GM18873 (cell line): Measurements from ENCODE around the gene SLC44A5.
"Not testable (repeated sequence)": the region's sequence is repeated elsewhere in the genome, so short reads cannot be mapped to it uniquely, and the experiment has no call there.

Experiments used
- ATAC-seq: cut with Tn5 transposase; IDR thresholded peaks from one replicate; pipeline ENCODE4 v1.9.1; 2021; ENCODE audit warnings: mild to moderate bottlenecking, moderate library complexity, moderate number of reproducible peaks; ENCODE audit not compliant: unreplicated experiment, low FRiP score

SLC44A5 gene

DNA sequence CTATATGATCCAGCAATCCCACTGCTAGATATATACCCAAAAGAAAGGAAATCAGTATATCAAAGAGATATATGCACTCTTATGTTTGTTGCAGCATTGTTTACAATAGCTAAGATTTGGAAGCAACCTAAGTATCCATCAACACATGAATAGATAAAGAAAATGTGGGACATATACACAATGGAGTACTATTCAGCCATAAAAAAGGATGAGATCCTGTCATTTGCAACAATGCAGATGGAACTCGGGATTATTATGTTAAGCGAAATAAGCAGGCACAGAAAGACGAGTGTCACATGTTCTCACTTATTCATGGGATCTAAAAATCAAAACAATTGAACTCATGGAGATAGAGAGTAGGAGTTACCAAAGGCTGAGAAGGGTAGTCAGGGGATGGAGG, 17.5 kb downstream of the SLC44A5 start:
- not testable (repeated sequence) for ATAC-seq

DNA sequence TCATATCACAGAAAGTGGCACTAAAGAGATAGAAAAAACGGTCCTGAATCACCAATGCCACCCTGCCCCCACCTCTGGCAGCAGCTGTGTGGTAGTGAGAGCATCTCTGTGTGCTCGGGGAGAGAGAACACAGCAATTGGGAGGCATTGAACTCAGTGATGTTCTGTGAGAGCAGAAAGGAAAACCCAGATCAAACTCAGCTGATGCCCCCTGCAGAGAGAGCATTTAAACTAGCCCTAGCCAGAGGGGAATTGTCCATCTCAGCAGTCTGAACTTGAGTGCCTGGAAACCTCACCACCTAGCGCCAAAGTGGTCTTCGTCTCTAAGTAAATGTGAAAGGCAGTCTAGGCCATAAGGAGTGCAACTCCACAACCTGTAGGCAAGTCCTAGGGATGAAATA, 21.3 kb downstream of the SLC44A5 start:
- ATAC-seq = no peak

DNA sequence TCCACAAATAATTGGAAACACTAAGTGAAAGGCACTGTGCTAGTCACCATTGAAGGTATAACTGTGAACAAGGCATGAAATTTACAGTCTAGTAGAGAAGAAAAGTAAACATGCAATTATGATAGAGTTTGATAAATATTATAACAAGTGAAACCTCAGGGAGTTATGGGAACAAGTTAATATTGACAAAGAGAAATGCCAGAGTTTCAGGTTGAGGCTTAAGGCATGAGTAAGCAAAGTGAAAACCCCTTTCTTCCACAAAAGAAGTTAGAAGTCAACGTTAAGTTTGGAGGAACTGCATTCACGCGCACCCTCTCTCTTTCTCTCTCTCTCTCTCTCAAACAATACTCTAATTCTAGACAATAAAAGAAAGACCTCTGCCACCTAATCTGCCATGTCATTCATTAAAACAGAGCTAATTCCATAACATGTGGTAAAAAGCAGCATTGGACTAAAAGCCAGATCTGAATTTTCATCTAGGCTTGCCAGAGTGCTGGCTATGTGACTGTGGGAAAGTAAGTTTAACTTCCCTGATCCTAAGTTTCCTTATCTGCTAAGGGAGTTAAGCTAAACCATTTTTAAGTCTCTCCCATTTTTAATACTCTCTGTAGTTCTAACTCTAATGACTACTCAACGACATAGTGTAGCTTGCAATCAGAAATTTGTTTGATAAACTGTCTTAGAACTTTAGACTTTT, 22.0 kb downstream of the SLC44A5 start:
- no peak for ATAC-seq

DNA sequence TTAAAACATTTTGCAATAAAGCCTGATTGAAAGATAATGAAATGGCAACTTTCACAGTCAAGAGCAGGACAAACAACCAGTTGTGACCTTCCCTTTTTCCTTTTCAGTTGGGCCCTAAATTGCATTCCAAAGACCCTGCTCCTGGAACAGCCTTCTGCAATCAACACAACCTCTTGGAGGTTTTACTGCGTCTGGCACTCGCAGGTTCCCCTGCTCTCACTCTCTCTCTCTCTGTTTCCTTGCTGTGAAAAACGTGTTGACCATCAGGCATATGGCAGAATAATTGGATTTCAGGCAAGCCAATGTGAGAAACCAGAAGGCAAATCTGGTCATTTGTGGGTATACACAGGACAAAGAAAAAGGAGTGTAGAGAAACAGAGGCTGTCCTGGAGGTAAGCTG, 23.2 kb downstream of the SLC44A5 start:
- ATAC-seq = no peak

DNA sequence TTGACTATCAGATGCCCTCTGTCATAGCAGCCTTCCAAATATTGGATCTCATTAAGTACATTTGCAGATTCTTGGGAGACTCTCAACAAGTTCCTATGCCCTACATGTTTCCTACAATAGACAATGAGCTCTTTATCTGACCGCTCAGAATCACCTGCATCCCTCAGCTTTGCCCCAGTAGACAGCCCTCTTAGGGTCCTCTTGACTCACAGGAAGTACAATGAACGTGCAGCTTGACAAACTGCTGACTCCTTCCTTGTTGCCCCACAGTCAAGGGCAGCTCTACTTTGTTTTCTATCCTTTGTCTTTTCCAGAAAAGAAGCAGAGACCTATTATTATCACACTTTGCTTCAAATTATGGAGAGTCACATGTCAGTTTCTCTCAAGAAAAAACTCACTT, 27.6 kb downstream of the SLC44A5 start:
- no peak for ATAC-seq

DNA sequence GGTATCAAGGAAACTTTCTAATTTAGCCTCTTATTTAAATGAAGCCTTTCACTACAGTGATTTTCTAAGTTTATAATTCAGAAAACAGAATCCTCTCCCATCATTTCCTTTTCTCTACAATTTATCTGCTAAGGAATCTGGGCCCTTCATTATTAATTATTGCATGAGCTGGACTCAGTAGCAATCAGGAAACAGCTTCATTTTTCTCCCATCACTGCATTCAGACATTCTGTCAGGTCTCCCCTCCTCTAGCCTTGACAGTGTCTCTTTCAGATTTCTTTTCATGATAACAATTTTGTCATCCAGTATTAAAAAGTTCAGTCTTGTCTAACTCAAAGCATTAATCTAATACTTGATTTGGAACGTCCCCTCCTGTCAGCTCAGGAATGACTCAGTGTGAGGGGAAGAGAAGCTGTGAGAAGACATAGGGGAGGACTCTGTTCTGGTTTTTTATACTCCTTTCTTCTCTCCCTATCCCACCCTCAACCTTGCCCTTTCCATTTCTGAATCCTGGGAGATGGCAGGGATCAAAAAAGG, 28.1 kb downstream of the SLC44A5 start:
- ATAC-seq = no peak

DNA sequence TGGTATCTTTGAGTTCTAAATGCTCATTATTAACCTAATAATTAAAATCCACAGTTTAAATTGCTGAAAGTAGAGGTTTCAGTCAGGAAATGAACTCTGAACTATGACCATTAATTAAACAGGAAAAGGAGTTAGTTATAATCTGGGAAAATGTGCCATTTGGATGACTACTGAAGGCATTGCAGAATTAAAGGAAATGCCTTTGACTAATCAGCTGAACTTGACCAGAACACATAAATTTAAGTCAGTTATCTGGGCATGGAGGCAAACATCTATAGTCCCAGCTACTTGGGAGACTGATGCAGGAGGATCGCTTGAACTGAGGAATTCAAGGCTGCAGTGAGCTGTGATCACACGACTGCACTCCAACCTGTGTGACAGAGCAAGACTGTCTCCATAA, 31.9 kb downstream of the SLC44A5 start:
- ATAC-seq = no peak

DNA sequence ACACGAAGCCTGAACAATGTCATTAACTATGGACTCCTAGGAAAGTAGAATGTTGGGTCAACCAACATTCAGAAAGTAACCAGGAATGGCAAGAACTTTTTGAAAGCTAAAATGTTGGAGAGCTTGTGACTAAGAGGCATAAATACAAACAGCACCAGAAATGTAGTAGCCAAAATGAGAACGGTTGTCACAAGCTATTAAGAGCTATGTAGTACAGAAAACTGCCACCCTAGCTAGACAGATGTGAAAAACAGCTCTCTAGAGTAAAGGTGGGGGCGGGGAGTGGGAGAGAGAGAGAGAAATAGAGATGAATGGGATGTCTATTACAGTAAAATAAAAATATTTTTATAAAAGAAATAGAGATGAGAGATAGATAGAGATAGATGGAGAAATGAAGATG, 35.1 kb downstream of the SLC44A5 start:
- no peak for ATAC-seq

DNA sequence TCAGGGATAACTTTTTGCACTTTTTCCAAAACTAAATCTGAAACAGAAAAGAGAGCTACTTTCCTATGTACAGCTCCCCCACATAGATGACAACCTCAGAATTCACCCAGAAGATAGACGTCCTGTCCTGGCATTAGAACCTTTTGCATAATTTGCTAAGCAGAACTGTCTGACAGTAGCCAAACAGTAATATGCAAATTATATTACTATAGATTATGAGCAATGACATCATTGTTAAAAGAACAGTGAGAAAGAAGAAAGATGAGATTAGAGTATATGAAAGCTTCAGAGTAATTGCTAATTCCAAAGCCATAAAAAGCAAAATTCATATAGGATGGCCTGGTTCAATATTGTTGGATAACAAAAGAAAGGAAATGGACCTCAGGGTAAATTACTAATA, 43.7 kb downstream of the SLC44A5 start:
- ATAC-seq = no peak

DNA sequence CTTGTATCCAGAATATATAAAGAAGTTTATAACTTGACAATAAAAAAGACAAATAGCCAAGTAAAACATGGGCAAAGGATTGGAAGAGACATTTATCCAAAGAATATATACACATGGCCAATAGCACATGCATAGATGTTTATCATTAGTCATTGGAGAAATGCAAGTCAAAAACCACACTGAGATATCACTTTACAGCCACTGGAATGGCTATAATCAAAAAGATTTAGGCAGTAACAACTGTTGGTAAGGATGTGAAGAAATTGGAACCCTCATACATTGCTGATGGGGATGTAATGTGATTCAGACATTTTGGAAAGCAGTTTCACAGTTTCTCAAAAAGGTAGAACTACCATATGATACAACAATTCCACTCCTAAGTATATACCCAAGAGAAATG, 51.1 kb downstream of the SLC44A5 start:
- no peak for ATAC-seq

DNA sequence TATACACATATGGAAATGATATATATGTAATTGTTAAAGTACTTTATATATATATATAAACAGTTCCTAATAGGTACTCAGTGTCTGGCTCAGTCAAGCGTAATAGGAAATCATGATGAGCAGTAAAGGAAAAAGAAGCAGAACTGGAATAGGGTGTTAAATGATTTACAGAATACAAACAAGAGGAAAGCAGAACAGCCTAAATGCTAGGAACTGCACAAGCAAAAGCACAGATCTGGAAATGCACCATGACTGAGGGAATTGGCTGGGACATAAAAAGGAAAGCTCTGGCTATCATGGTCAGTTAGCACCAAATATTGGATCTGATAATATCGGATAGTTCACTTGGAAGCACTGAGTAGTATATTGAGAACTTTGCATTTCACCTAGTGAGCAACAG, 51.8 kb downstream of the SLC44A5 start:
- no peak for ATAC-seq

DNA sequence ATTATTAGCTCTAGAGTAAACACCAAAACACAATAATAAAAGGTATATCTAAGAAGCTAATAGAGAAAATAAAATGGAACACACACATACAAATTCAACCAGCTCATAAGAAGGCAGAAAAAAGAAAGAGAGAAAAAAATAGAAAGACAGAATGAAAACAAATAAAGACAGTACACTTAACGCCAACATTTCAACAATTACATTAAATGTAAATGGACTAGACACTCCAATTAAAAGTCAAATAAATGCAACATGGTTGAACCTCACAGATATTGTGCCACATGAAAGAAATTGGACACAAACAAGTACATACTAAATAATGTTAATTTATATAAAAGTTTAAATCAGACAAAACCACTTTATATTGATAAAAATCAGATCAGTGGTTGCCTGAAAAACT, 56.0 kb downstream of the SLC44A5 start:
- no peak for ATAC-seq

DNA sequence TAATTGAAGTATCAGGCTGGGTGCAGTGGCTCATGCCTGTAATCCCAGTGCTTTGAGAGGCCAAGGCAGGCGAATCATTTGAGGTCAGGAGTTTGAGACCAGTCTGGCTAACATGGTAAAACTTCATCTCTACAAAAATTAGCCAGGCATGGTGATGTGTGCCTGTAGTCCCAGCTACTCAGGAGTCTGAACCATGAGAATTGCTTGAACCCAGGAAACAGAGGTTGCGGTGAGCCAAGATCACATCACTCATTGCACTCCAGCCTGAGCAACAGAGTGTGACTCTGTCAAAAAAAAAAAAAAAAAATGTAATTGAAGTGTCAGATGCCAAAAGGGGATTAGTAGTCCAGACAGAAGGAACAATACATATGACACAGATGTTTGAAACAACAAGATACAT, 56.7 kb downstream of the SLC44A5 start:
- no peak for ATAC-seq

DNA sequence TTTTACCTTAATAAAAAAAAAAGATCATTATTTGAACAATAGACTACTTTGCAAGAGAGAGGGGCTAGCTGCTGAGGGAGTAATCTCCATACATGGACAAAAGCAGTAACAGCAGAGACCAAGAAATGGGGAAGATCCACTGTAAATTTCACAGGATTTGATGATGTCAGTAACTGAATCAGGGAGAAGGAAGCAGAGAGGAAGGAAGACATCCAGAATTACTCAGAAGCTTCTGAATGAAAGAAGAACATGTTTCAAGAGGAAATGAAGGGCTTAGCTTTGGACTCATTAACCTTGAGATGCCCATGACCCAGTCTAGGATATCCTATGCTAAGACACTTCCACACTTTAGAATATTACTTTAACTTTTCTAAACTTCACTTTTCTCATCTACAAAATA, 60.4 kb downstream of the SLC44A5 start:
- no peak for ATAC-seq

DNA sequence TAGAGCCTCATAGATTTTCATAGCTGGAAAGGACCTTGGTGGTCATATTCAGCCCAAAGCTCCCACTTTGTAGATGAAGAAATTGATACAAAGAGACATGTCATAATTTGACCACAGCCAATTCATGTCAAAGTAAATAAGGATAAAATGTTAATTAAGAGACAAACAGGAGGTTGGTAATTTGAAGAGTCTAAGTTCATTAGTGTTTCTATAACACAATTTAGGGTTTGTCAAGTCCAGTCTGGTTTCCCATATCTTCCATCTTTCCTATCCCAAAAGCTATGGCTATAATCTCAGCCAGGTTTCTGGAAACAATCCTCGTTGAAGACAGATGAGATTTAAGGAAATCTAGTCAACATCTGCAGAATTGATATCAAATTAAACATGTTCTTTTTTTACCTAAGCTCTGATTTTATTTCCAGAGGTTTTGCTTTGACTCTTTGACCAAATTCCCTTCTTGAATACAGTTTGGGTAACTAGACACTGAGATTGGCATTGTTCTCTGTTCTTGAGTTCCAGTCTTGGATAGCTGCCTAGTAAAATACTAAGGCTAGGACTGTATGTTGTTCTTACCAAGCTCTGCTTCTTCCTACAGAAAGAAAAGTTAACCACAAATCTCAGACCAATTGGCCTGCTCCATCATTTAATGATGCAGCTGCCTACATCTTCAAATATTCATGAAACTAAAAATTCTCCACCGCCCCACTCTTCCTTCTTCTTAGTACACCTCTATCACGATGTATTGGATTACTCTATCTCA, 62.0 kb downstream of the SLC44A5 start:
- no peak for ATAC-seq

DNA sequence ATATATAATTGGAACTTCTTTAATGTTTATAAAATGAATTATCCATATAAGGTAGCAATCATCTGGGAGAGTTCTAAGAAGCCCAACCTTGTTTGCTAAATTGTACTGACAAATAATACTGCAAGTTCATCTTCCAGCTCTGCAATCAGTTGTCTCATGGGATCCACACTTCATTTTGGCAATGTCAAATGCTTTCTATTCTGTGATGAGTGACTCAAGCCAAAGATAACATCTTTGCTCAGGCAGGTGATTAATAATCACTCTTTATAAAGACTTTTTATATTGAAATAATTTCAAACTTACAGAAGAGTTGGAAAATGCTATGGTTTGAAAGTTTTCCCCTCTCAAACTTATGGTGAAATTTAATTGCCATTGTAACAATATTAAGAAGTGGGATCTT, 67.2 kb downstream of the SLC44A5 start:
- ATAC-seq = no peak

DNA sequence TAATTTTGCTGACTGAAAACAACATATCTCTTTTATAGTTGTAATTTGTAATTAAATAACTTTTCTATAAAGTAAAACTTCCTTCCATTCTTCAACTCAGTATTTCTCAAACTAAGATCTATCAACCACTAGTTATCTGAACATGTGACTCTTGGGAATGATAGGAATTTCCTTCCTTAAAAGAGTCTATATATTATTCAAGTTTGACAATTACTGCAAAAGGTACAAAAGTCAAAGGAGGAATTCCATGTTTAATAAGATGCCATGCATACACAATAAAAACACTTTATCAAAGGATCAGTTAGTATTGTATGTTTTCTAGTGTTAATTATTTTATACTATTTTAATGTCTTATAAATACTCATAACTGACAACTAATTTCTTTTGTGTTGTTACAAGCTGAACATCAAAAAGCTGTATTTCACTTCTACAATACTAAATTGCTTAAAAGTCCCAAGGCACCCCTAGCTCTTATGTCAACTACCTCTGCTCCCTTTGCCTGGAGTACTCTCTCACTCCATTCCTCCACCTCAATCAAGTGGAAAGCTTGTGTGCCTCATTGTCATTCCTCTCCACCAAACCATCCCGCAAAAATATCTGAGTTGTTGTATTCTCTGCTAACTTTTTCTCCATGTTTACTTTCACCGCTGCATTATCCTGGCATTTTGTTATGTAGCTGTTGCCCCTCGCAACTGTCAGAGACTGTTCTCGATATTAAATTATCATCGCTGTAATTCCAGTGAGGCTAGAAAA, 67.9 kb downstream of the SLC44A5 start:
- ATAC-seq = no peak

DNA sequence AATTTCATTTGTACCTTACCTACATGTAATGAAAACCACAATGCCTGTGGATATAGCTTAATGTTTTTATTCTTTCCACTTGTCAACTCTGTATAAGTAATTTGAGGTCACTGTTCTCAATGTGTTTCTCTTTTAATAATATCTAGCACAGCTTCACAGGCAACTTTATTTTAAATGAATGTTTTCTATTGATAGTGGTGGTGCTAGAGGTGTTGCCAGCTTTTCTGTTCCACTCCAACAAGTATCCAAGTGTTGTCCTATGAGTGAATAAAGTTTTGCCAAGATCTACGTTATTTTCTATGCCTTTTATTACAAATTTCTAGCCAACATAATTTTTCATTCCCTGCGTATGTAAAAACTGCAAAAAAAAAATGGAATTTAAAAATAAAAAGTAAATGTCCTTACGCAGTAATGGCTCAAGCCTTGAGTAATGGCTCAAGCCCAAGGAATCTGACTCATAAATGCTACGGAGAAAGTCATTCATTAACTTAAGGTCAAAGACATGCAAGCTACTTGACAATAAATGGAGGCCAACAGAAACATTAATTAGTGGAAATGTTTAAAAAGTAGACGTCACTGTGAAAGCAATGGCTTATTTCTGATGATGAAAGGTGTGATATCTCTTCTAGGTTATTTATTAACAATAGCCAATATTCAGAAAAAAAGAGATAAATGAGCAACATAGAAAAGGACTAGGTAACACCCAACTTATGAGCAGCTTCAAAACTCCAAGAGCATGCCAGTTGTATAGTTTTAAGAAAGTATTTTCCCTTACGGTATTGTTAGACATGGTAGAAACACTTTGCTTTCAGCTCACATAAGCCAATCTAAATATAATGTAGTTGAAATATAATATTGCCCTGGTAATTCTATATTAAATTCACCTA, 71.4 kb downstream of the SLC44A5 start:
- ATAC-seq = no peak

DNA sequence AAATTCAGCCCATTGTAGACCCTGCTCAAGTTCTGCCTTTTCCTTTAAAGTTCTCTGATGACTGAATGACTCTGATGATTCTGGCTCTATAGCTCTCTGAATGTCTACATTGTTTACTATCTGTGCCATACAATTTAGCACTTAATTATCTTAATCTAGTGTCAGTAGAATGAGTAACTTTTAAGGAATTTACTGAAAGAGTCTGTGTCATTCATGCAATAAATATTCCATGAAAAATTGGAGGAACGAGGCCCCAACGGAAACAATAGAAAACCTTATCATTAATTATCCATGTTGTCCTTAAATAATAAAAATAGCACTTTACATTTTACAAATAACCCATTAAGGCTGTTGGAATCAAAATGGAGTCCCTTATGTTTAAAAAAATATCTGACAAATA, 77.8 kb downstream of the SLC44A5 start:
- no peak for ATAC-seq

DNA sequence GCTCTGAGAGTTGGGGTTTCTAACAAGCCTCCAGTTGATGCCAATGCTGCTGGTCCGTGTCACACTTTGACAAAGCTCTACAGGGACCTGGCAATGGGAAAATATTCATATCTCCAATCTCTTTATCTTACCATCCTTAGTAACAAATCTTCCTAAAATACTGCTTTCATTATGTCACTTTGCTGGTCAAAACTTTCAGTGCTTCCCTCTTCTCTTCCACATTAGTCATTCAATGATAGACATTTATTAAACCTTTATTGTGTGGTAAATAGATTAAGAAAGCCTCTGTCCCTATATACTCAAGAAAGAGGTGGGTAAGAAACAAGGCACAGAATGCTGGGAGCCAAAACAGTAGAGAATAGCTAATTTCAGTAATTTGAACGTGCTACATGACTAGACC, 79.3 kb downstream of the SLC44A5 start:
- no peak for ATAC-seq
